ENCODE results near the gene TAF11L7.
"Not testable (repeated sequence)": the region's sequence is repeated elsewhere in the genome, so short reads cannot be mapped to it uniquely, and the experiment has no call there.

GRCh38 chr5:17610092-17610491 lies 24.5 kb upstream of the TAF11L7 start, which contains the start of gene TAF11L12:
- not testable (repeated sequence) for TF ChIP-seq CTCF, POLR2AphosphoS5, POLR2A (IDR thresholded peaks at IDR 0.05)

Measured in breast epithelium (tissue), 3 donors.